HG03342 (cell line): ENCODE measurements around the gene PPM1E.
"Not testable (repeated sequence)": the region's sequence is repeated elsewhere in the genome, so short reads cannot be mapped to it uniquely, and the experiment has no call there.

ENCODE experiments used
- ATAC-seq: cut with Tn5 transposase; IDR thresholded peaks from one replicate; pipeline ENCODE4 v1.9.1; 2021; ENCODE audit warnings: mild to moderate bottlenecking, moderate library complexity; ENCODE audit not compliant: unreplicated experiment

PPM1E gene

GRCh38 chr17:58944166-58944565, 188.5 kb downstream of the PPM1E start:
- no peak for ATAC-seq

DNA sequence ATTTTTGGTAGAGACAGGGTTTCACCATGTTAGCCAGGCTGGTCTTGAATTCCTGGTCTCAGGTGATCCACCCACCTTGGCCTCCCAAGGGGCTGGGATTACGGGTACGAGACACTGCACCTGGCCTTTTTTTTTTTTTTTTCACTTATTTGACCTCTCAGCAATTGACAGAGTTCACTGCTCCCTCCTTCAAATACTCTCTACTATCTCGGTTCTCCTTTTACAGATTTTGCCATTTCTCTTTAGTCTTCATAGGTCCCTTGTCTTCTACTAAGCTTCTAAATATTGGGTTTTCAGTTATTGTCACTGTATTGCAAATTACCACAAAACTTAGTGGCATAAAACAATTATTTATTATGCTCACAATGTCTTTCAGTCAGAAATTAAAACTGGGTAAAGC, 191.8 kb downstream of the PPM1E start:
- ATAC-seq, result no peak

DNA sequence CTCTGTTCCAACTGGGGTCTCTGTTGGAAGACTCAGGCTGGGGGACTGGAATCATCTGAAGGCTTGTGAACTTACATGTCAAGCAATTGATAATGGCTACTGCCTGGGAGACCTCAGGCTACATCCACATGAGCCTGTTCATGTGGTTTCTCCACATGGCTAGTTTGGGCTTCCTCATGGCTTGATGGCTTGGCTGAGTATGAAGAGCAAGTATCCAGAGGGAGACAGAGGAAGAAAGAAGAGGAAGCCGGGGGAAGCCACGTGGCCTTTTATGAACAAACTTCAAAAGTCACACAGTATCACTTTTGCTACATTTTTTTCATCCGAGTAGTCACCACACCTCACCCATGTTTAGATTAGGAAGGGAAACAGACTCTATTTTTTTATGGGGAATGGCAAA, 192.2 kb downstream of the PPM1E start:
- no peak for ATAC-seq

DNA sequence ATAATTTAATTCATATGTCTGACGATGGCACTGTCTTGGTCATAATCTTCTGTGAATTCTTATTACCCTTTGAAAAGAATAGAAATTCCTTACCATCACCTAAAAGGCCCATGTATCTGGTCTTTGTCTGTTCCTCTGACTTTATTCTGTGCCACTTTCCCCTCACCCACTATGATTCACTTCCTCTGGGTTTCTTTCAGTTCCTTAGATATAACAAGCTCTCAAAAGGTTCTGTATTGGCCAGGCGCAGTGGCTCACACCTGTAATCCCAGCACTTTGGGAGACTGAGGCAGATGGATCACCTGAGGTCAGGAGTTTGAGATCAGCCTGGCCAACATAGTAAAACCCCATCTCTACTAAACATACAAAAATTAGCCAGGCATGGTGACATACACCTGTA, 198.7 kb downstream of the PPM1E start:
- not testable (repeated sequence) for ATAC-seq

- ATAC-seq, result no peak
These were observed 201.5 kb downstream of the PPM1E start for GRCh38 chr17:58956997-58957724.

- ATAC-seq, result not testable (repeated sequence)
These were observed 202.0 kb downstream of the PPM1E start for GRCh38 chr17:58957725-58958073.

DNA sequence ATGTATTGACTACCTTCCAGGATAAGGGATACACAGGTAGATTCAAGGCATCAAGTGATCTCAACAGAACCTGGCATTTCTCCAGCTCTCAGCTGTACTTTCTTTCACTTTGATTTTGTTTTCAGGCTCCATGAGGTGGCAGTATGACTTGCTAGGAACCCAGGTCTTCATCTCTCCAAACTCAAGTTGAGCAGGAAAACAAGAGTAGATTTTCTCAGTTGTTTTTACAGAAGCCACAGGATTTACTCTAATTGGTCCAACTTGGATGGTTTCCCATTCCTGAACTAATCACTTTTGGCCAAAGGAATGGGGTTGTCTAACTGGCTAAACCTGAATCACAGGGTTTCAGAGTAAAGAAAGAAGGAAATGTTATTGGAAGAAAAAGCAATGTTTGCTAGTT, 204.4 kb downstream of the PPM1E start:
- no peak for ATAC-seq

DNA sequence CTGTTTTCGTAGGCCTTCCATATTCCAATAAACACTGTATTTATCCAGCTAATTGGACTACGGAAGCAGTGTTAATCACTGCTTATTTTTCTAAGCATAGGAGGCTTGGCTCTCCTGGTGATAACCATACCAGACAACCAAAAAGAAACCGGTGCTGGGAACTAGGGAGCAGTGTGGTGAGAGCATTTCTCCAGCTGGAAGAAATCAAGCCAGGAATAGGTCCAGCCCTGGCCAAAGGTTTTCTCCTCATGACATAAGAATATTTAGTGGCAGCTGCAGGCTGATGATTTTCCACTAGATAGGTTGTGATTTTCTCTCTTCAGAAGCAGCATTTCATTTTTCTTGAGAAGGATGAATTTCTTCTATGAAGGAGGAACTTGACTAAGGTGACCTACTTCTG, 209.6 kb downstream of the PPM1E start:
- no peak for ATAC-seq

- no peak for ATAC-seq
These were observed 210.6 kb downstream of the PPM1E start for GRCh38 chr17:58966208-58966607.

- no peak for ATAC-seq
These were observed 212.9 kb downstream of the PPM1E start for GRCh38 chr17:58968426-58969061.

GRCh38 chr17:58969156-58969555, 213.5 kb downstream of the PPM1E start:
- no peak for ATAC-seq

DNA sequence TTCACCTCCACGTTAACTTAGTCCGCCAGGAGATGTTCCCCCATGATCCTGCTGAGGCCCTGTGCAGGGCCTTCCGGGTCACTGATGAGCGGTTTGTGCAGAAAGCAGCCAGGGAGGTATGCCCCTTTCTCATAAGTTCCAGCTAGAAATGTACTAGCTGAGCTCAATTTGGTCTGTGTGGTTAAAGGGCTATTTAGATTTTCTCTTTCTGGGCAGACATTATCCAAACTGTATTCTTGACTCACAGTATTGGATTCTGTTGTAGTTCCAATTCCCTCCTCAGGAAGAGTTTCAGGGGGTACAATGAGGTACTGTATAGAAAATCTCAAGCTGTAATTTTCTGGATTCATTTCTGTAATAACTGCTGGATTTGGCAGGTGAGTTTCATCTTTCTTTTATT, 214.0 kb downstream of the PPM1E start:
- ATAC-seq, result no peak

DNA sequence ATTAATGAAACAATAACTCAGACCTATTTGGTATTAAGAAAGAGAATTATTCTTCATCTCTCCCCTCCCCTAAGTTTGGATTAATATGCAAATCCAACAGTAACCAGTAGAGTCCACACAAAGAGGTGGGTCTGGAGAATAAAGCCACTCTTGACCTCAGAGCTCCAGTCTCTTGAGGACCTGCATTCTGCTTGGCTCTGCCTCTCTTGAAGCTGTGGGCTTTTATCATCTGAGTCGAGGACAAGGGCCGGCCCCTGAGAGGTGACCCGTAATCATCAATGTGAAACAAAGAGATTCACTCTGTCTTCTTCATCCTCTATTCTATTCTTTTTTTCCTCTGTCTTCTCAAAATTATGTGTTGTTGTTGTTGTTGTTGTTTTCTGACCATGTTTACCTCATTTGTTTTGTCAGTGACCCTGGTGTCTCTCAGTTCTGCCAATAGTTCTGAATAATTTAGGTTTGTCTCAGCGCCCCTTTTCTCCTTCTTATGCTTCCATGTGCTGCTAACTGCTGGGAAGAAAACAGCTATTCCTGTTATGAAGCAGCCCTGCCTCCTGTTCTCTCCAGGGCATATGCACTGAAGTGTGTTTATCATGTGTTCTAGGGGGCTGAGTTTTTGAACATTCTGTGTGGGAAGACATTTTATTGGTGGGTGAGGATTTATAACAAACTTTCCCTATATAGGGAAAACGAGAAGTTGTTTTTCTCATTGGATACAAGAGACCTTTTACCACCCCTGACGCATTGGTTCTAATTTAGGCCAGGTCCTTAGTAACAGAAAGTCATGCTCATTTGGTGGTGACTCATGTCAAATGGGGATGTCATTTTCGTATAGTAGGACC, 215.2 kb downstream of the PPM1E start:
- no peak for ATAC-seq

DNA sequence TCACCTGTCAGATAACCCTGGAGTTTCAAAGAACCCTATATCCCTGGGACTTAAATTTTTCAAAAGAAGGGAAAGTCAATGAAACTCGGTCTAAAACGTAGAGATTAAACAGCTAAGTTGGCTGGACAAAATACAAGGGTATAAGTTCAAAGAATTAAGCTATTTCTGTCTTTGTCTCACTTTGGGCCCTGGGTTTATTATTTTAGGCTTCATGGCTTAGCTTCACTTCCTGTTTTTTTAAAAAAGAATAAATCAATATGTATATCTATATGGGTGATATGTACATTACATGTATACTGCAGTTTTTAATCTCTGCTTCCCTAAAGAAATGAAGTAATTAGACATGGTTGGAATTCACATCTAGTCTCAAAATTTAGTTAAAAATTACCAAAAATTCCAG, 218.7 kb downstream of the PPM1E start:
- ATAC-seq, result no peak

DNA sequence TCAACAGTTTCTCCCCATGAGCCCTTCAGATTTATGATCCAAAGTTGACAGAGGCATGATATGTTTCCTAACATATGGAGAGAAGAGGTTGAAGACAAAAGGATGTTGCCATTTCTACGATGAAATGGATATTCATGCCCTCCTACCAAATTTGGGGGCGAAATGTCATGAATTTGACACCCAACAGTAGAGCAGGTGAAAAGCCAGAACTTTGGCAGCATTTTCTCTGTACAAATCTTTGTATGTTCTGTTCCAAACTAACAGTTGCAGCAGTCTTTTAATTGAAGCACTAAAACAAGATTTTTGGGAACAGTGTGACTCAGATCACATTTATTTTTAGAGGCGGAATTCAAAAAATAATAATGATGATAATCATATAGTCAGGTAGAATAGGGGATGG, 220.9 kb downstream of the PPM1E start:
- no peak for ATAC-seq

GRCh38 chr17:58980706-58981481, 225.2 kb downstream of the PPM1E start:
- no peak for ATAC-seq

DNA sequence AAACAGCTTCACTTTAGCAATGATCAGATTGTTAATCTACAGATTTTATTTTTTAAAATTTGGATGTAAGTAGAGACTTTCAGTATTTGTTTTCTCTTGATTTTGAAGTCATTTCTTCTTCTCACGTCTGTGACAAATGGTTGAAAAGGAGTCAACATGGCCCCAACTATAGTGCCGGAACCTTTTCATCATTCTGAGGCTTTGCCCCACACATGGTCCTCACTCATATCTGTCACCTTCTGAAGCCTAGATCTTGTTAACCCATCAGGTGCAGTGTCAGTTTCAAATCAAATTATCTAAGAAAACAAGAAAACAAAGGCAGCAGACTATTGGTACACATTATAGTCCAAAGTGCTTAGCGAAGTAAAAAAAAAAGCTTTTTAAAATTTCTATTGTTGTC, 227.0 kb downstream of the PPM1E start:
- no peak for ATAC-seq

GRCh38 chr17:58985367-58985766, 229.7 kb downstream of the PPM1E start:
- ATAC-seq, result no peak

GRCh38 chr17:58985971-58986370, 230.3 kb downstream of the PPM1E start:
- ATAC-seq, result no peak

DNA sequence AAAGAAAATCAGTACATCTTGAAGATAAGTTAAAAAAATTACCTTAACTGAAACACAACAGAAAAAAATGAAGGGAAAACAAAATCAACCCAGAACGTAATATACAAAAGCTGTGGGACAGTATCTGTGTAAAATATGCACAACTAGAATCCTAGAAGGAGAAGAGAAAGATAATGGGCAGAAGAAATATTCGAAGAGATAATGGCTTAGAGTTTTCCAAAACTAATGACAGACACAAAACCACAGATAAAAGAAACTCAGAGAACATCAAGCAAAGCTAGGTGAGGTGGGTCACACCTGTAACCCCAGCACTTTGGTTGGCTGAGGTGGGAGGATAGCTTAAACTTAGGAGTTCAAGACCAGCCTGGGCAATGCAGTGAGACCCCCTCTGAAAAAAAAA, 234.0 kb downstream of the PPM1E start:
- ATAC-seq, result no peak

DNA sequence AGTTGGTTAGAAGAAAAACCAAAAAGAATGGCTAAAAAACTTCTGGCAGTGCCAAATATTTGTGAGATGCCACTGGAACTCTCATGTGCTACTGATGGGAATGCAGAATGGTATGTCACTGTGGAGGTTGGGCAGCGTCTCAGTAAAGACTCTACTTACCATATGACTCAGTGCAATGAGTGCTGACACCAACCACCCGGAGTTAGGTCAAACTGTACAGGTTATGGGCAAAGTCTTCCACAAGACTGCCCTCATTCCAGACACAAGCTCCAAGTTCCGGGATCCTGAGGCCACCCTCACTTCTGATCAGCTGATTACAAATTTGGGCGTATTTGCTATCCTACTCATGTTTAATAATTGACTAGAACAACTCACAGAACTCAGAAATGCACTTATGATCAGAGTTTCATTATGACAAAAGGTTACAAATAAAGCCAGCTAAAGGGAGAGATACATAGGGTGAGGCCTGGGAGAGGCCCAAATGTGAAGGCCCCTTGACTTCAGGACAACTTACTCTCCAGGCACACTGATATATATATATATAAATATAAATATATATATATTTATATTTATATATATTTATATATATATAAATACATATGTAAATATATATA, 236.2 kb downstream of the PPM1E start:
- ATAC-seq, result peak; percentile 65
